GM12878 (cell line): ENCODE results near the gene MCEMP1. TPM values are rescaled to one million over a fixed set of nuclear protein-coding genes. Genes with fewer than 3 reads are reported as not detected.

ENCODE experiments used
- ASH2L ChIP-seq: fragments of 300-600, 200-600 bp; sonication (generic); IDR thresholded peaks from 2 replicates; pipeline ENCODE4 v1.6.1; 2017; ENCODE audit warnings: low read depth, mild to moderate bottlenecking, borderline replicate concordance
- ATF3 ChIP-seq: IDR thresholded peaks from 2 replicates; pipeline ENCODE4 v1.6.1; 2011; ENCODE audit warnings: low read depth, mild to moderate bottlenecking, low read length, moderate library complexity, borderline replicate concordance; ENCODE audit errors: extremely low read depth
- ATF7 ChIP-seq: fragments of 450-650 bp; IDR thresholded peaks from 2 replicates; pipeline ENCODE4 v1.6.1; 2016; ENCODE audit warnings: low read depth, mild to moderate bottlenecking
- BCL11A ChIP-seq: IDR thresholded peaks from 2 replicates; pipeline ENCODE4 v1.6.1; 2011; ENCODE audit warnings: low read depth, low read length
- BMI1 ChIP-seq: fragments of 450-650 bp; IDR thresholded peaks from 2 replicates; pipeline ENCODE4 v1.6.1; 2016; ENCODE audit warnings: mild to moderate bottlenecking, moderate library complexity, borderline replicate concordance
- CREM ChIP-seq: IDR thresholded peaks from 2 replicates; pipeline ENCODE4 v1.6.1; 2014; ENCODE audit warnings: antibody characterized with exemption, low read depth
- FOXK2 ChIP-seq: fragments of 450-650 bp; IDR thresholded peaks from 2 replicates; pipeline ENCODE4 v1.6.1; 2017; ENCODE audit warnings: mild to moderate bottlenecking, moderate library complexity
- IKZF1 ChIP-seq: fragments of 450-650 bp; conservative IDR thresholded peaks from 2 replicates; pipeline ENCODE4 v1.6.1; 2017; ENCODE audit warnings: antibody characterized with exemption, mild to moderate bottlenecking
- IRF5 ChIP-seq: fragments of 450-650 bp; IDR thresholded peaks from 2 replicates; pipeline ENCODE4 v1.6.1; 2017; ENCODE audit warnings: borderline replicate concordance
- KLF5 ChIP-seq: fragments of 450-650 bp; IDR thresholded peaks from 2 replicates; pipeline ENCODE4 v1.6.1; 2014; ENCODE audit warnings: mild to moderate bottlenecking; ENCODE audit not compliant: partially characterized antibody
- MEF2A ChIP-seq: IDR thresholded peaks from 2 replicates; pipeline ENCODE4 v1.6.1; 2011; ENCODE audit warnings: low read depth, mild to moderate bottlenecking, low read length, moderate library complexity; ENCODE audit not compliant: insufficient read depth
- NFYA ChIP-seq: IDR thresholded peaks from 2 replicates; pipeline ENCODE4 v1.6.1; 2011; ENCODE audit warnings: low read depth, mild to moderate bottlenecking, low read length, improper control_type of control experiment, borderline replicate concordance
- PBX3 ChIP-seq: IDR thresholded peaks from 2 replicates; pipeline ENCODE4 v1.6.1; 2011; ENCODE audit warnings: mild to moderate bottlenecking, low read depth, low read length, moderate library complexity; ENCODE audit not compliant: insufficient replicate concordance
- POLR2A ChIP-seq: IDR thresholded peaks from 2 replicates; pipeline ENCODE4 v1.6.1; 2011; ENCODE audit warnings: low read depth, mild to moderate bottlenecking, low read length
- POLR2AphosphoS2 ChIP-seq: IDR thresholded peaks from 2 replicates; pipeline ENCODE4 v1.6.1; 2011; ENCODE audit warnings: low read depth, mild to moderate bottlenecking, low read length, improper control_type of control experiment, moderate library complexity
- RELA ChIP-seq: fragments of 450-650 bp; IDR thresholded peaks from 2 replicates; pipeline ENCODE4 v1.8.0; 2014; ENCODE audit warnings: borderline replicate concordance; ENCODE audit not compliant: partially characterized antibody
- RELB ChIP-seq: fragments of 450-650 bp; IDR thresholded peaks from 2 replicates; pipeline ENCODE4 v1.6.1; 2017; ENCODE audit warnings: low read depth, mild to moderate bottlenecking, moderate library complexity
- SMAD5 ChIP-seq: IDR thresholded peaks from 2 replicates; pipeline ENCODE4 v1.6.1; 2016; ENCODE audit warnings: antibody characterized with exemption, low read depth
- SMARCA5 ChIP-seq: fragments of 450-650 bp; IDR thresholded peaks from 2 replicates; pipeline ENCODE4 v1.6.1; 2017; ENCODE audit warnings: mild to moderate bottlenecking
- SPI1 ChIP-seq: IDR thresholded peaks from 2 replicates; pipeline ENCODE4 v1.6.1; 2011; ENCODE audit warnings: low read depth, mild to moderate bottlenecking, low read length, moderate library complexity, borderline replicate concordance; ENCODE audit not compliant: insufficient read depth
- SREBF2 ChIP-seq: IDR thresholded peaks from 2 replicates; pipeline ENCODE4 v1.6.1; 2012; ENCODE audit warnings: mild to moderate bottlenecking, low read length
- STAT1 ChIP-seq: fragments of 450-650 bp; conservative IDR thresholded peaks from 2 replicates; pipeline ENCODE4 v1.6.1; 2014; ENCODE audit warnings: antibody characterized with exemption, mild to moderate bottlenecking
- TCF12 ChIP-seq: IDR thresholded peaks from 2 replicates; pipeline ENCODE4 v1.6.1; 2011; ENCODE audit warnings: low read depth, mild to moderate bottlenecking, low read length
- ZBED1 ChIP-seq: IDR thresholded peaks from 2 replicates; pipeline ENCODE4 v1.6.1; 2016; ENCODE audit warnings: borderline replicate concordance
- ZNF217 ChIP-seq: fragments of 450-650 bp; IDR thresholded peaks from 2 replicates; pipeline ENCODE4 v1.6.1; 2017; ENCODE audit warnings: antibody characterized with exemption, mild to moderate bottlenecking
- polyA plus RNA-seq, 11 experiments: library from polyadenylated mRNA; depleted of rRNA in 4 of 11; unstranded in 6 of 11; stranded (reverse) in 5 of 11; fragments of >200 nt; fragmentation: Nextera tagmentation in 4 of 11; fragmentation: Illumina TruSeq in 1 of 11; extraction: Ambion mirVana in 4 of 11; extraction: Trizol in 1 of 11; gene quantifications; 1 replicate in 1 of 11; 2 replicates in 10 of 11; pipeline versions ENCODE4 v1.2.1 to v1.2.3, GENCODE V29; 2011 to 2016; ENCODE audit warnings: inconsistent platforms in 2 of 11, missing spikeins in 2 of 11, low read depth in 1 of 11
- total RNA-seq, 4 experiments: library from RNA; depleted of rRNA in 3 of 4; stranded (reverse); fragments of >200 nt in 3 of 4; fragmentation: Illumina TruSeq in 1 of 4; extraction: Trizol in 1 of 4; gene quantifications; 2 replicates each; pipeline versions ENCODE4 v1.2.1 to v1.2.3, GENCODE V29; 2013 to 2021
- TF ChIP-seq, protein P1 (sequence below): fragments of 450-650 bp; formaldehyde crosslinking; IDR thresholded peaks from 2 replicates; pipeline ENCODE4 v1.4.0; 2020; ENCODE audit warnings: mild to moderate bottlenecking, moderate library complexity

MCEMP1 gene
- total and polyA plus RNA-seq, 10 of the 15 experiments (the other 5 are each of a cell fraction or from before 2014, with no cell fraction given): 0.08 to 0.55 (median 0.26) TPM; not detected in 1

DNA sequence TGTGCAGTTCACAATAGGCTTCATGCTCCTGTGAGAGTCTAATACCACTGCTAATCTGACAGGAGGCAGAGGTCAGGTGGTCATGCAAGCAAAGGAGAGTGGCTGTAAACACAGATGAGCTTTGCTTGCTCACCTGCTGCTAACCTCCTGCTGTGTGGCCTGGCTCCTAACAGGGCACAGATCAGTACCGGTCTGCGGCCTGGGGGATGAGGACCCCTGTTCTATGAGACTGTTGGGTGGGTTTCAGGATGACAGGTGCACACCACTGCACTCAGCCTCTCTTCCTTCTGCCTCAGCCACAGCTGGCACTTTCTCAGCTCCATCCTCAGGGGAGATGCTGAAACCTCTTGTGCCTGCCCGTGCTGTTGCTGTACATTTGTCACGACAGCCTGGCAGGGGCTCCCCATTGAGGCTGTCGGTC lies 45.4 kb downstream of the MCEMP1 start (continued):
- no peak for TF ChIP-seq SMAD5
- TF ChIP-seq TCF12: peak; percentile 78
- no peak for TF ChIP-seq ATF7
- TF ChIP-seq RELB: no peak
- TF ChIP-seq CREM: 0 out of 2 replicates have a peak, but pooled peaks have one; percentile 28
- peak; percentile 97; the same call in 1 of the 2 replicates for TF ChIP-seq ZBED1
- TF ChIP-seq, protein P1, sequence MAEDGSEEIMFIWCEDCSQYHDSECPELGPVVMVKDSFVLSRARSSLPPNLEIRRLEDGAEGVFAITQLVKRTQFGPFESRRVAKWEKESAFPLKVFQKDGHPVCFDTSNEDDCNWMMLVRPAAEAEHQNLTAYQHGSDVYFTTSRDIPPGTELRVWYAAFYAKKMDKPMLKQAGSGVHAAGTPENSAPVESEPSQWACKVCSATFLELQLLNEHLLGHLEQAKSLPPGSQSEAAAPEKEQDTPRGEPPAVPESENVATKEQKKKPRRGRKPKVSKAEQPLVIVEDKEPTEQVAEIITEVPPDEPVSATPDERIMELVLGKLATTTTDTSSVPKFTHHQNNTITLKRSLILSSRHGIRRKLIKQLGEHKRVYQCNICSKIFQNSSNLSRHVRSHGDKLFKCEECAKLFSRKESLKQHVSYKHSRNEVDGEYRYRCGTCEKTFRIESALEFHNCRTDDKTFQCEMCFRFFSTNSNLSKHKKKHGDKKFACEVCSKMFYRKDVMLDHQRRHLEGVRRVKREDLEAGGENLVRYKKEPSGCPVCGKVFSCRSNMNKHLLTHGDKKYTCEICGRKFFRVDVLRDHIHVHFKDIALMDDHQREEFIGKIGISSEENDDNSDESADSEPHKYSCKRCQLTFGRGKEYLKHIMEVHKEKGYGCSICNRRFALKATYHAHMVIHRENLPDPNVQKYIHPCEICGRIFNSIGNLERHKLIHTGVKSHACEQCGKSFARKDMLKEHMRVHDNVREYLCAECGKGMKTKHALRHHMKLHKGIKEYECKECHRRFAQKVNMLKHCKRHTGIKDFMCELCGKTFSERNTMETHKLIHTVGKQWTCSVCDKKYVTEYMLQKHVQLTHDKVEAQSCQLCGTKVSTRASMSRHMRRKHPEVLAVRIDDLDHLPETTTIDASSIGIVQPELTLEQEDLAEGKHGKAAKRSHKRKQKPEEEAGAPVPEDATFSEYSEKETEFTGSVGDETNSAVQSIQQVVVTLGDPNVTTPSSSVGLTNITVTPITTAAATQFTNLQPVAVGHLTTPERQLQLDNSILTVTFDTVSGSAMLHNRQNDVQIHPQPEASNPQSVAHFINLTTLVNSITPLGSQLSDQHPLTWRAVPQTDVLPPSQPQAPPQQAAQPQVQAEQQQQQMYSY: no peak
- no peak for TF ChIP-seq IRF5
- TF ChIP-seq POLR2A: no peak
- no peak for TF ChIP-seq PBX3
- TF ChIP-seq RELA: no peak
- TF ChIP-seq IKZF1: peak; percentile 29; the same call in 1 of the 2 replicates
- TF ChIP-seq ATF3: no peak
- no peak for TF ChIP-seq NFYA
- TF ChIP-seq BMI1: no peak
- no peak for TF ChIP-seq FOXK2
- TF ChIP-seq ZNF217: no peak
- no peak for TF ChIP-seq BCL11A
- no peak for TF ChIP-seq STAT1
- TF ChIP-seq SMARCA5: no peak
- TF ChIP-seq SREBF2: no peak
- TF ChIP-seq KLF5: no peak
- TF ChIP-seq ASH2L: no peak
- TF ChIP-seq SPI1: no peak
- TF ChIP-seq MEF2A: no peak
- no peak for TF ChIP-seq POLR2AphosphoS2
